Lower lobe of right lung (tissue), 2 donors: Measurements from ENCODE around the gene PLK2. TPM values are rescaled to one million over a fixed set of nuclear protein-coding genes. Genes with fewer than 3 reads are reported as not detected.
A peak's percentile ranks its signal among the peaks of the same experiment; 100 is the strongest.

Experiments
- ATAC-seq, 2 donors: fragments of 200-7000 bp; cut with Tn5 transposase; one replicate each; pipeline ENCODE4 v1.9.1; 2020 to 2022; ENCODE audit warnings: mild to moderate bottlenecking in 2 of 2, moderate library complexity in 2 of 2
- DNase-seq: peaks from one replicate; pipeline ENCODE4 v3.0.0-alpha.2; 2020
- H3K27ac ChIP-seq: fragments of 200-600 bp; one replicate; pipeline ENCODE4 v1.8.0; 2022
- H3K27me3 ChIP-seq: fragments of 200-600 bp; one replicate; pipeline ENCODE4 v1.8.0; 2022; ENCODE audit warnings: low read depth
- H3K36me3 ChIP-seq: fragments of 200-600 bp; one replicate; pipeline ENCODE4 v1.8.0; 2022; ENCODE audit warnings: mild to moderate bottlenecking
- H3K4me1 ChIP-seq: fragments of 200-600 bp; one replicate; pipeline ENCODE4 v1.8.0; 2022
- H3K4me3 ChIP-seq: fragments of 200-600 bp; one replicate; pipeline ENCODE4 v1.8.0; 2022; ENCODE audit warnings: mild to moderate bottlenecking
- H3K9me3 ChIP-seq: fragments of 200-600 bp; one replicate; pipeline ENCODE4 v1.8.0; 2022
- intact Hi-C: fragments of 100-400 bp; cut with DNase I; formaldehyde crosslinking; loops from one replicate; pipeline ENCODE4 v1.11.0; 2022
- total RNA-seq: library from RNA; stranded (reverse); fragmentation: NEBNext Ultra II Directional; extraction: Animal tissue kit (Norgen Biotek cat#: 25700); gene quantifications from one replicate; pipeline ENCODE4 v1.2.1, GENCODE V29; 2021
- TF ChIP-seq, protein P1 (sequence below): fragments of 200-600 bp; IDR thresholded peaks from one replicate; pipeline ENCODE4 v1.8.0; 2022; ENCODE audit warnings: antibody characterized with exemption, mild to moderate bottlenecking
- donor health status: DM: no; HTN: yes; CAD: no; lungs with severe emphysema.

PLK2 gene
- total RNA-seq, 1 donor from 2014 or later, result 37.5 TPM

DNA sequence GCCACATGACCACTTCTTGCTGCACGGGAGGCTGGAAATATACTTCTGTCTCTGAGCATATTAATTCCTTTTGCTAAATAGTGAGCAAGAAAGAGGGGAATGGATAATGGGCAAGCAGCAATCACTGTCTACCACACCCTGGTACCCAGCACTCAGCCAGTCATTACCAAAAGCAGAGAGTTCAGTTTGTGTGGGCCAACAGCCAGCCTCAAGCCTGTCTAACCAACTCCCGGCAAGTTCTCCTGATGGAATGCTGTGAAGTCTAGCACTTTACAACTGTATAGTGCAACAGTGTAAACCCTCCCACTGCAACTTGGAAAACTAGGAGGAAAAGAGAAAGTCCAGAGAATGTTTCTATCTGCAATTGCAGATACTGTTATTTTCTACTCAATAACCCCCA is 47.8 kb downstream of the PLK2 start:
- ATAC-seq (no peak), DNase-seq (no peak)
- Histone ChIP-seq H3K27me3 (no peaks in the 10 kb centered on the region), H3K27ac (no peak overlapping the region), H3K4me3 (no peak overlapping the region), H3K36me3 (no peaks in the 10 kb centered on the region), H3K4me1 (no peaks in the 10 kb centered on the region), H3K9me3 (no peaks in the 10 kb centered on the region)
- intact Hi-C loops, result no loop called here
- TF ChIP-seq, protein P1, sequence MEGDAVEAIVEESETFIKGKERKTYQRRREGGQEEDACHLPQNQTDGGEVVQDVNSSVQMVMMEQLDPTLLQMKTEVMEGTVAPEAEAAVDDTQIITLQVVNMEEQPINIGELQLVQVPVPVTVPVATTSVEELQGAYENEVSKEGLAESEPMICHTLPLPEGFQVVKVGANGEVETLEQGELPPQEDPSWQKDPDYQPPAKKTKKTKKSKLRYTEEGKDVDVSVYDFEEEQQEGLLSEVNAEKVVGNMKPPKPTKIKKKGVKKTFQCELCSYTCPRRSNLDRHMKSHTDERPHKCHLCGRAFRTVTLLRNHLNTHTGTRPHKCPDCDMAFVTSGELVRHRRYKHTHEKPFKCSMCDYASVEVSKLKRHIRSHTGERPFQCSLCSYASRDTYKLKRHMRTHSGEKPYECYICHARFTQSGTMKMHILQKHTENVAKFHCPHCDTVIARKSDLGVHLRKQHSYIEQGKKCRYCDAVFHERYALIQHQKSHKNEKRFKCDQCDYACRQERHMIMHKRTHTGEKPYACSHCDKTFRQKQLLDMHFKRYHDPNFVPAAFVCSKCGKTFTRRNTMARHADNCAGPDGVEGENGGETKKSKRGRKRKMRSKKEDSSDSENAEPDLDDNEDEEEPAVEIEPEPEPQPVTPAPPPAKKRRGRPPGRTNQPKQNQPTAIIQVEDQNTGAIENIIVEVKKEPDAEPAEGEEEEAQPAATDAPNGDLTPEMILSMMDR, result no peak

DNA sequence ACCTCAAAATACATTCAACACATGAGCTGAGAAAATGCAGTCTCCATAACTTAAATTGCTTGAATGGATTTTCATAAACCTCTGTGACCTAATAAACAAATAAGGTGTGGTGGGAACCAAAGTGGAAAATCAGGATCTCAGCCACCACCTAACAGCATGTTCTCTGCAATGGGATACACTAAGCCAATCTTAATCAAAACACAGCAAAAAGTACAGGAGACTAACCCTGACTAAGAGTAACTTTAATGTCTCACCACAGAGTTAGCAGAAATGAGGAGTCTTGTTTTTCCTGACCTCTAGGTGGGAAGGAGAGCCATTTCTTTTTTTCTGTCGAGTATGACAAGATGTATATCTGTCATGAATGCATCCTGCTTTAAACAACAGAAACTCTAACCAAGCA is 48.5 kb downstream of the PLK2 start:
- DNase-seq (no peak), ATAC-seq (no peak)
- Histone ChIP-seq H3K4me3 (no peak overlapping the region), H3K27ac (no peak overlapping the region), H3K36me3 (no peaks in the 10 kb centered on the region), H3K9me3 (no peaks in the 10 kb centered on the region), H3K4me1 (no peaks in the 10 kb centered on the region), H3K27me3 (no peaks in the 10 kb centered on the region)
- TF ChIP-seq, protein P1, result no peak
- intact Hi-C loops, result no loop called here

DNA sequence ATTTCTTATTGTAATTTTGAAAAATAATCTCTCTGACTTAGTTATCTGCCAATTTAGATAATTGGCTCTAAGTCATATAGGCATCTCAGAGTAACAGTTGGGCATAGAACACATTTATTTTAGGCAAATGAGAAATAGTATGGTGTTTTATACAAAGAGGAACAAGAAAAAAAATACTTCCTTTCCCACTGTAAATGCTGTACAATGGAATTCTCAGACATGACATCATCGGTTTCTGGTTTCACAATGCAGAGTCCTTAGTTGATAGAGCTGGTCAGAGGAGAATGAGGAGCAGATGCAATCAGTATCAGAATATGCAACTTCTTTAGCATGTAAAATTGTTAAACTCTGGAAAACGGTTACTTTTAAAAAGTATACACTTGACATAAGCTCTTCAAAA is 49.4 kb downstream of the PLK2 start:
- Histone ChIP-seq H3K4me1 (no peaks in the 10 kb centered on the region), H3K4me3 (no peak overlapping the region), H3K9me3 (no peaks in the 10 kb centered on the region), H3K27me3 (no peaks in the 10 kb centered on the region), H3K36me3 (no peaks in the 10 kb centered on the region), H3K27ac (no peak overlapping the region)
- ATAC-seq (peak; percentile 50 to 62), DNase-seq (no peak)
- TF ChIP-seq, protein P1, result no peak
- intact Hi-C loops, result no loop called here

- intact Hi-C loops, result no loop called here
- H3K4me1 ChIP-seq, result no peaks in the 10 kb centered on the region
- no peak overlapping the region for H3K27ac ChIP-seq
- no peaks in the 10 kb centered on the region for H3K27me3 ChIP-seq
- no peak for DNase-seq
- TF ChIP-seq, protein P1, result no peak
- no peaks in the 10 kb centered on the region for H3K9me3 ChIP-seq
- ATAC-seq, result no peak
- no peaks in the 10 kb centered on the region for H3K36me3 ChIP-seq
- H3K4me3 ChIP-seq, result no peak overlapping the region
These were observed 52.7 kb downstream of the PLK2 start for GRCh38 chr5:58407042-58407719.

GRCh38 chr5:58406394-58406793 is 53.5 kb downstream of the PLK2 start:
- DNase-seq, result no peak
- ATAC-seq, result no peak
- no peak overlapping the region for H3K27ac ChIP-seq
- H3K9me3 ChIP-seq, result no peaks in the 10 kb centered on the region
- intact Hi-C loops, result no loop called here
- H3K36me3 ChIP-seq, result no peaks in the 10 kb centered on the region
- H3K4me3 ChIP-seq, result no peak overlapping the region
- H3K4me1 ChIP-seq, result no peaks in the 10 kb centered on the region
- H3K27me3 ChIP-seq, result no peaks in the 10 kb centered on the region
- TF ChIP-seq, protein P1, result no peak
